Central memory CD4-positive, alpha-beta T cell (primary cell): ENCODE measurements around the gene PGGT1B.

Experiments
- DNase-seq: peaks from one replicate; pipeline ENCODE4 v3.0.0; 2022
- total RNA-seq, 3 experiments: gene quantifications; one replicate each; lab custom pipeline; 2026; lab: John Stamatoyannopoulos, UW

Gene PGGT1B
- total RNA-seq = 44.6 to 70.3 (median 63.0) reads per million in 3 experiments

GRCh38 chr5:115262321-115263077 is at the start of gene PGGT1B:
Gene PGGT1B, minus strand, starts transcription at chr5:115262877. Its CDS starts 26 bp downstream, at chr5:115262851.
- peak; percentile 59 for DNase-seq

- peak; percentile 31 for DNase-seq
These were observed 47.2 kb upstream of the PGGT1B start for GRCh38 chr5:115309751-115310370.

GRCh38 chr5:115308815-115309214 is 46.1 kb upstream of the PGGT1B start:
- no peak for DNase-seq

GRCh38 chr5:115306011-115306536 is 43.4 kb upstream of the PGGT1B start:
- DNase-seq = no peak

- no peak for DNase-seq
These were observed 41.8 kb upstream of the PGGT1B start for GRCh38 chr5:115304496-115304895.

GRCh38 chr5:115298811-115299210 is 36.1 kb upstream of the PGGT1B start:
- no peak for DNase-seq

GRCh38 chr5:115297031-115297430 is 34.4 kb upstream of the PGGT1B start:
- DNase-seq = no peak

- peak; percentile 54 for DNase-seq
These were observed 33.7 kb upstream of the PGGT1B start, which contains the start of gene CCDC112 for GRCh38 chr5:115296124-115297022. Gene CCDC112, minus strand, starts transcription at chr5:115296654. Its CDS starts 111 bp downstream, at chr5:115296543.

GRCh38 chr5:115295777-115296123 is 33.1 kb upstream of the PGGT1B start:
- DNase-seq = no peak

GRCh38 chr5:115291397-115291796 is 28.7 kb upstream of the PGGT1B start:
- no peak for DNase-seq

GRCh38 chr5:115289104-115289503 is 26.4 kb upstream of the PGGT1B start:
- no peak for DNase-seq

GRCh38 chr5:115284021-115284420 is 21.3 kb upstream of the PGGT1B start:
- no peak for DNase-seq

GRCh38 chr5:115282131-115282530 is 19.5 kb upstream of the PGGT1B start:
- no peak for DNase-seq

- no peak for DNase-seq
These were observed 11.9 kb upstream of the PGGT1B start for GRCh38 chr5:115274584-115274983.

- DNase-seq = no peak
These were observed 9.8 kb upstream of the PGGT1B start for GRCh38 chr5:115272297-115272958.

GRCh38 chr5:115271295-115272050 is 8.8 kb upstream of the PGGT1B start:
- DNase-seq = no peak

- no peak for DNase-seq
These were observed 4.9 kb upstream of the PGGT1B start for GRCh38 chr5:115267617-115268016.

- no peak for DNase-seq
These were observed 2.5 kb upstream of the PGGT1B start for GRCh38 chr5:115265220-115265619.

- no peak for DNase-seq
These were observed 2.1 kb upstream of the PGGT1B start for GRCh38 chr5:115264786-115265185.

GRCh38 chr5:115263078-115263380 is 352 bp upstream of the PGGT1B start:
- DNase-seq = no peak

GRCh38 chr5:115262011-115262320 is 711 bp downstream of the PGGT1B start:
- no peak for DNase-seq

- no peak for DNase-seq
These were observed 2.4 kb downstream of the PGGT1B start for GRCh38 chr5:115260248-115260647.
